Chondrocyte (in vitro differentiated cells): ENCODE results near the gene DACT2. TPM values are rescaled to one million over a fixed set of nuclear protein-coding genes. Genes with fewer than 3 reads are reported as not detected.

Experiments used
- DNase-seq: peaks from one replicate; pipeline ENCODE4 v3.0.0; 2021; ENCODE audit warnings: mixed read lengths, low spot score
- H3K27ac Mint-ChIP-seq: one replicate; pipeline ENCODE4 v1.8.0; 2021; ENCODE audit warnings: mild to moderate bottlenecking, moderate library complexity, mixed read lengths; ENCODE audit not compliant: unreplicated experiment
- H3K27me3 Mint-ChIP-seq: 2 replicates; pipeline ENCODE4 v1.8.0; 2021; ENCODE audit warnings: low read depth, mixed read lengths
- H3K36me3 Mint-ChIP-seq: 2 replicates; pipeline ENCODE4 v1.8.0; 2021; ENCODE audit warnings: low read depth, mixed read lengths
- H3K4me1 Mint-ChIP-seq: 2 replicates; pipeline ENCODE4 v1.8.0; 2021; ENCODE audit warnings: low read depth, mild to moderate bottlenecking, mixed read lengths
- H3K4me3 Mint-ChIP-seq: one replicate; pipeline ENCODE4 v1.8.0; 2021; ENCODE audit warnings: mild to moderate bottlenecking, moderate library complexity, mixed read lengths; ENCODE audit not compliant: unreplicated experiment
- H3K9me3 Mint-ChIP-seq: 2 replicates; pipeline ENCODE4 v1.8.0; 2021; ENCODE audit warnings: low read depth, mixed read lengths
- CTCF ChIP-seq: fragments of 200-600 bp; sonication (generic); IDR thresholded peaks from 2 replicates; pipeline ENCODE4 v1.5.0; 2021; ENCODE audit warnings: antibody characterized with exemption, mild to moderate bottlenecking, moderate library complexity
- total RNA-seq: library from RNA; stranded (reverse); gene quantifications from 3 replicates; pipeline ENCODE4 v1.2.1, GENCODE V29; 2021

The DACT2 gene
- total RNA-seq, 1 donor from 2014 or later: 4.6 TPM

GRCh38 chr6:168264593-168265335 lies 54.8 kb downstream of the DACT2 start:
- Mint-ChIP-seq H3K4me1 (no peaks in the 10 kb centered on the region), H3K4me3 (no peak overlapping the region), H3K36me3 (no peaks in the 10 kb centered on the region), H3K9me3 (no peaks in the 10 kb centered on the region), H3K27ac (no peak overlapping the region), H3K27me3 (peaks cover 22% of the 10 kb centered on the region)
- TF ChIP-seq CTCF: no peak
- no peak for DNase-seq

GRCh38 chr6:168263351-168263905 lies 56.1 kb downstream of the DACT2 start:
- no peak for TF ChIP-seq CTCF
- no peaks in the 10 kb centered on the region for H3K4me1 Mint-ChIP-seq
- no peaks in the 10 kb centered on the region for H3K36me3 Mint-ChIP-seq
- H3K27me3 Mint-ChIP-seq: peaks cover 20% of the 10 kb centered on the region
- H3K4me3 Mint-ChIP-seq: no peak overlapping the region
- no peak for DNase-seq
- no peaks in the 10 kb centered on the region for H3K9me3 Mint-ChIP-seq
- H3K27ac Mint-ChIP-seq: no peak overlapping the region

GRCh38 chr6:168261234-168261633 lies 58.3 kb downstream of the DACT2 start:
- no peak for DNase-seq
- no peak overlapping the region for H3K4me3 Mint-ChIP-seq
- H3K36me3 Mint-ChIP-seq: peaks cover 3% of the 10 kb centered on the region
- H3K9me3 Mint-ChIP-seq: no peaks in the 10 kb centered on the region
- peaks cover 28% of the 10 kb centered on the region for H3K27me3 Mint-ChIP-seq
- no peak for TF ChIP-seq CTCF
- no peak overlapping the region for H3K27ac Mint-ChIP-seq
- H3K4me1 Mint-ChIP-seq: no peaks in the 10 kb centered on the region

GRCh38 chr6:168260420-168260987 lies 59.1 kb downstream of the DACT2 start:
- Mint-ChIP-seq H3K4me3 (no peak overlapping the region), H3K4me1 (no peaks in the 10 kb centered on the region), H3K27me3 (peaks cover 25% of the 10 kb centered on the region), H3K9me3 (peaks cover under 1% of the 10 kb centered on the region), H3K36me3 (peaks cover 6% of the 10 kb centered on the region), H3K27ac (no peak overlapping the region)
- no peak for TF ChIP-seq CTCF
- DNase-seq: no peak

GRCh38 chr6:168258795-168259194 lies 60.8 kb downstream of the DACT2 start:
- Mint-ChIP-seq H3K9me3 (peaks cover 10% of the 10 kb centered on the region), H3K4me1 (no peaks in the 10 kb centered on the region), H3K27me3 (peaks cover 27% of the 10 kb centered on the region), H3K27ac (no peak overlapping the region), H3K36me3 (peaks cover 6% of the 10 kb centered on the region), H3K4me3 (no peak overlapping the region)
- no peak for TF ChIP-seq CTCF
- DNase-seq: no peak
